Caco-2 (cell line): Measurements from ENCODE around the gene MCL1. TPM values are rescaled to one million over a fixed set of nuclear protein-coding genes. Genes with fewer than 3 reads are reported as not detected.

Experiments
- BruUV-seq: library from RNA; stranded (reverse); fragments of 400-500 nt; replicated peaks from 2 replicates; lab custom pipeline; 2021; lab: Mats Ljungman, UMichigan
- CTCF ChIA-PET: fragments of 300-600 bp; sonication (Branson Sonifier 250); formaldehyde crosslinking; loops from one replicate; lab custom pipeline; 2022; ENCODE audit warnings: antibody characterized with exemption; lab: Charles Lee
- POLR2A ChIA-PET: fragments of 300-600 bp; sonication (Branson Sonifier 250); formaldehyde crosslinking; loops from one replicate; lab custom pipeline; 2022; ENCODE audit warnings: antibody characterized with exemption; lab: Charles Lee
- DNase-seq, 2 experiments: peaks; one replicate each; pipeline versions ENCODE4 v3.0.0 to v3.0.0-alpha.2; 2020 to 2022
- H3K27me3 ChIP-seq: replicated peaks from 2 replicates; pipeline ENCODE4 v1.6.0; 2011; ENCODE audit warnings: low read length; ENCODE audit not compliant: control insufficient read depth, insufficient read depth
- H3K36me3 ChIP-seq: 2 replicates; pipeline ENCODE4 v1.5.1; 2011; ENCODE audit warnings: low read length; ENCODE audit not compliant: control insufficient read depth, insufficient read depth
- H3K4me1 ChIP-seq: fragments of 250-450 bp; sonication (Bioruptor Pico); 2 replicates; pipeline ENCODE4 v1.5.1; 2020; ENCODE audit warnings: mild to moderate bottlenecking
- H3K4me3 ChIP-seq: 2 replicates; pipeline ENCODE4 v1.5.1; 2011; ENCODE audit warnings: low read depth, mild to moderate bottlenecking, control low read depth, low read length
- H3K9me3 ChIP-seq: fragments of 250-450 bp; sonication (Bioruptor Pico); 2 replicates; pipeline ENCODE4 v1.5.1; 2020; ENCODE audit warnings: mild to moderate bottlenecking, moderate library complexity
- H3K27ac Mint-ChIP-seq: one replicate; pipeline ENCODE4 v1.8.0; 2022; ENCODE audit warnings: mixed read lengths; ENCODE audit not compliant: unreplicated experiment
- H3K27me3 Mint-ChIP-seq: one replicate; pipeline ENCODE4 v1.8.0; 2022; ENCODE audit warnings: mixed read lengths; ENCODE audit not compliant: insufficient read depth, unreplicated experiment
- H3K36me3 Mint-ChIP-seq: one replicate; pipeline ENCODE4 v1.8.0; 2022; ENCODE audit warnings: mild to moderate bottlenecking, mixed read lengths; ENCODE audit not compliant: insufficient read depth, unreplicated experiment
- H3K4me1 Mint-ChIP-seq: one replicate; pipeline ENCODE4 v1.8.0; 2022; ENCODE audit warnings: low read depth, mixed read lengths; ENCODE audit not compliant: unreplicated experiment
- H3K4me3 Mint-ChIP-seq: one replicate; pipeline ENCODE4 v1.8.0; 2022; ENCODE audit warnings: mild to moderate bottlenecking, moderate library complexity, mixed read lengths; ENCODE audit not compliant: unreplicated experiment
- H3K9me3 Mint-ChIP-seq: one replicate; pipeline ENCODE4 v1.8.0; 2022; ENCODE audit warnings: mixed read lengths; ENCODE audit not compliant: unreplicated experiment
- CTCF ChIP-seq, 2 experiments: fragments of 200-600 bp in 1 of 2; IDR thresholded peaks; 1 replicate in 1 of 2; 2 replicates in 1 of 2; pipeline versions ENCODE4 v1.5.1 to v1.8.0; 2011 to 2022; ENCODE audit warnings: antibody characterized with exemption in 1 of 2, control low read depth in 1 of 2, inconsistent platforms in 1 of 2, low read depth in 1 of 2, low read length in 1 of 2, mild to moderate bottlenecking in 1 of 2, moderate library complexity in 1 of 2; ENCODE audit not compliant: insufficient read depth in 1 of 2, severe bottlenecking in 1 of 2, unreplicated experiment in 1 of 2
- intact Hi-C: fragments of 100-400 bp; cut with micrococcal nuclease; formaldehyde crosslinking; loops from one replicate; pipeline ENCODE4 v1.10.0; 2022; ENCODE audit not compliant: unreplicated experiment
- total RNA-seq: library from RNA; stranded (reverse); gene quantifications from 2 replicates; pipeline ENCODE4 v1.2.3, GENCODE V29; 2022

Gene MCL1
- total RNA-seq, 1 experiment from 2014 or later = 130 TPM

DNA sequence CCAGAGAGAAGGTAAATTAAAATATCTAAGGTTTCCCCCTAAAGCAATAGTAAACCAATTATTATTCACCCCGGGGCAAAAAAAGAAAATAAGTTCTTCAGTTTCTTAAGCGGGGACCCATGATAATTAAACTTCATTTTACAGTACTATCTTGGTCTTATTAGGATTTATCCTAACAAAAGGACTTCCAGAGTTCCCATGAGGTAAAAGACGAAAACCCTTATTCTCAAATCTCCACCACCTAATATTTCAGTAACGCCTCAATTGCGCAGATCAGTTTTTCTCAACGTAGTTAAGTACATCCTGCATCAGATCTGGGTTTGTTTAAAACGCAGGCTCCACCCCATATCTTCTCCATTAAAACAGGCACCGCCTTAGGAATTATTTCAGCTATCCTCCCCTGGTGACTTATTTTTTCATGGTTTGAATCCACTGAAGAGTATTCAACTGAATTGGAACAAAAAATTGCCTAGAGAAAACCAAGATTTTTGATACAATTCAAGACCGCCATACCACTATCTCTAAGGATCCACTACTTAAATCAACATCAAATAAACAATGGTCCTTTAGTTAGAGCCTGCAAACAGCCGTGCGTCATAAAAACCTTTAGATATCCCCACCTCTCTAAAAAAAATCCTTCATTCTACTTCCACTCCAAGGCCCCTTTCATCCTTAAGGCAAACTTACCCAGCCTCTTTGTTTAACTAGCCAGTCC lies 1.7 kb downstream of the MCL1 start:
- Histone ChIP-seq H3K27me3 (no peaks in the 10 kb centered on the region), H3K9me3 (no peaks in the 10 kb centered on the region), H3K36me3 (peaks cover 3% of the 10 kb centered on the region), H3K4me3 (peak overlapping the region; percentile 95), H3K4me1 (peaks cover 42% of the 10 kb centered on the region)
- DNase-seq = no peak
- no peak for TF ChIP-seq CTCF (IDR thresholded peaks at IDR 0.05; ENCODE audit: insufficient read depth in 1 of 2, low read depth in 1 of 2, low read length in 1 of 2, severe bottlenecking in 1 of 2, unreplicated experiment in 1 of 2)
- Mint-ChIP-seq H3K9me3 (no peaks in the 10 kb centered on the region), H3K27ac (peak overlapping the region; percentile 98), H3K4me1 (peaks cover 34% of the 10 kb centered on the region), H3K4me3 (peak overlapping the region; percentile 100), H3K36me3 (peaks cover 70% of the 10 kb centered on the region), H3K27me3 (no peaks in the 10 kb centered on the region)
- BruUV-seq = TSS peak; percentile 22
- CTCF ChIA-PET = interaction anchor here (5.1 kb wide), 1 partner anchor 16 kb away, joined by 51 read pairs; no protein-coding TSS in a partner anchor
- intact Hi-C loops = loop anchor here (2.0 kb wide), 3 partner anchors 27 to 51 kb away; partner anchors contain the start of gene ENSA
- POLR2A ChIA-PET = interaction anchor here (0.6 to 6.2 kb wide), 6 partner anchors 9 to 429 kb away, joined by 4 to 152 read pairs (median 34); partner anchors contain the start of genes ENSA and MINDY1

DNA sequence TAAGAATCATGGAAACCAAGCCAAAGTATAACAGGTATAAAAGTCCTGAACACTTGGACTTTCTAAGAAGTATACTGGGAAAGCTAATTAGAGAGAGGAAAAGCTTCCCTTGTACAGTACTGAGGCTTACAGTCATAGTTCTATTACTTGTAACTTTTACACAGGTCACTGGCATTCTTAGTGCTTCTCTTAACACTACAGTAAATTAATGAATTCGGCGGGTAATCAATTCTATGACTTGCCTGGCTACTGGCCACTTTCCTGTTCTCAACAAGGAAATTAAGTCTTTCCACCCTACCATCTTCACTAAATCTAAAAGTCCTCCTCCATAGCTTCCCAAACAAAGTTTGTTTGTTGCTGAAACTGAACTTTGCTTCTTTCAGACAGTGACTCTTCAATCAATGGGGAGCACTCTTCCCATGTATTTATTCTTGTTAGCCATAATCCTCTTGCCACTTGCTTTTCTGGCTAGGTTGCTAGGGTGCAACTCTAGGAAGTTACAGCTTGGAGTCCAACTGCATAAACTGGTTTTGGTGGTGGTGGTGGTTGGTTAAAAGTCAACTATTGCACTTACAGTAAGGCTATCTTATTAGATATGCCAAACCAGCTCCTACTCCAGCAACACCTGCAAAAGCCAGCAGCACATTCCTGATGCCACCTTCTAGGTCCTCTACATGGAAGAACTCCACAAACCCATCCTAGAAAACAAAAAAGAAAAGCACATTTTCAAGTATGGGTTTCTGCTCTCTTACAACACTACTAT lies 2.4 kb downstream of the MCL1 start:
- no TSS peak for BruUV-seq
- H3K4me3 ChIP-seq = peak overlapping the region; percentile 95
- Mint-ChIP-seq H3K9me3 (no peaks in the 10 kb centered on the region), H3K36me3 (peaks cover 77% of the 10 kb centered on the region), H3K27ac (peak overlapping the region; percentile 98), H3K4me3 (peak overlapping the region; percentile 100), H3K27me3 (no peaks in the 10 kb centered on the region), H3K4me1 (peaks cover 34% of the 10 kb centered on the region)
- CTCF ChIA-PET = interaction anchor here (1.0 to 5.1 kb wide), 2 partner anchors 15 to 61 kb away, joined by 3 to 51 read pairs; partner anchors contain the start of gene FALEC
- TF ChIP-seq CTCF (IDR thresholded peaks at IDR 0.05; ENCODE audit: insufficient read depth in 1 of 2, low read depth in 1 of 2, low read length in 1 of 2, severe bottlenecking in 1 of 2, unreplicated experiment in 1 of 2) = no peak
- peaks cover 3% of the 10 kb centered on the region for H3K36me3 ChIP-seq
- H3K4me1 ChIP-seq = peaks cover 45% of the 10 kb centered on the region
- no peak for DNase-seq
- no peaks in the 10 kb centered on the region for H3K27me3 ChIP-seq
- H3K9me3 ChIP-seq = no peaks in the 10 kb centered on the region
- intact Hi-C loops = no loop called here
- POLR2A ChIA-PET = interaction anchor here (0.6 to 6.2 kb wide), 4 partner anchors 14 to 430 kb away, joined by 4 to 152 read pairs (median 6); partner anchors contain the start of gene MINDY1

- peak overlapping the region; percentile 100 for H3K4me3 Mint-ChIP-seq
- peaks cover 3% of the 10 kb centered on the region for H3K36me3 ChIP-seq
- POLR2A ChIA-PET = interaction anchor here (1.4 to 6.2 kb wide), 2 partner anchors 13 to 52 kb away, joined by 4 to 152 read pairs; no protein-coding TSS in a partner anchor
- peak overlapping the region; percentile 98 for H3K27ac Mint-ChIP-seq
- peaks cover 45% of the 10 kb centered on the region for H3K4me1 ChIP-seq
- no TSS peak for BruUV-seq
- H3K9me3 ChIP-seq = no peaks in the 10 kb centered on the region
- no peak for TF ChIP-seq CTCF (IDR thresholded peaks at IDR 0.05; ENCODE audit: insufficient read depth in 1 of 2, low read depth in 1 of 2, low read length in 1 of 2, severe bottlenecking in 1 of 2, unreplicated experiment in 1 of 2)
- CTCF ChIA-PET = interaction anchor here (1.0 to 5.1 kb wide), 2 partner anchors 14 to 61 kb away, joined by 3 to 51 read pairs; partner anchors contain the start of gene FALEC
- peaks cover 34% of the 10 kb centered on the region for H3K4me1 Mint-ChIP-seq
- H3K27me3 Mint-ChIP-seq = no peaks in the 10 kb centered on the region
- DNase-seq = no peak
- H3K9me3 Mint-ChIP-seq = no peaks in the 10 kb centered on the region
- H3K4me3 ChIP-seq = peak overlapping the region; percentile 95
- peaks cover 83% of the 10 kb centered on the region for H3K36me3 Mint-ChIP-seq
- no peaks in the 10 kb centered on the region for H3K27me3 ChIP-seq
- intact Hi-C loops = no loop called here
These were observed 3.1 kb downstream of the MCL1 start for GRCh38 chr1:150576367-150576711.
